Cardiac muscle cell (in vitro differentiated cells and primary cell): Measurements from ENCODE around the gene UBIAD1. TPM values are rescaled to one million over a fixed set of nuclear protein-coding genes. Genes with fewer than 3 reads are reported as not detected.
A peak's percentile ranks its signal among the peaks of the same experiment; 100 is the strongest.

Experiments
- DNase-seq, 2 donors: peaks; one replicate each; pipeline versions ENCODE4 v3.0.0 to v3.0.0-alpha.2; 2010 to 2017; ENCODE audit warnings: low read depth in 1 of 2, low spot score in 1 of 2
- H3K27ac ChIP-seq: fragments of 200-600 bp; sonication (generic); 2 replicates; pipeline ENCODE4 v1.5.1; 2016
- H3K27me3 ChIP-seq: fragments of 200-600 bp; sonication (generic); 2 replicates; pipeline ENCODE4 v1.6.0; 2016; ENCODE audit warnings: control low read depth
- H3K36me3 ChIP-seq: fragments of 200-600 bp; sonication (generic); 2 replicates; pipeline ENCODE4 v1.5.1; 2016; ENCODE audit warnings: control low read depth
- H3K4me1 ChIP-seq: fragments of 200-600 bp; sonication (generic); 2 replicates; pipeline ENCODE4 v1.8.1; 2017; ENCODE audit warnings: low read depth, mild to moderate bottlenecking, mixed run types
- H3K4me3 ChIP-seq: fragments of 200-600 bp; sonication (generic); 2 replicates; pipeline ENCODE4 v1.5.1; 2016; ENCODE audit warnings: mild to moderate bottlenecking
- H3K9me3 ChIP-seq: fragments of 200-600 bp; sonication (generic); 2 replicates; pipeline ENCODE4 v1.5.1; 2017; ENCODE audit warnings: low read depth, mild to moderate bottlenecking, control low read depth
- polyA plus RNA-seq: library from polyadenylated mRNA; unstranded; fragments of >200 nt; fragmentation: Nextera tagmentation; extraction: Ambion mirVana; gene quantifications from 2 replicates; pipeline ENCODE4 v1.2.1, GENCODE V29; 2016
- total RNA-seq: library from RNA; depleted of rRNA; stranded (reverse); fragments of >200 nt; gene quantifications from 2 replicates; pipeline ENCODE4 v1.2.3, GENCODE V29; 2016
- TF ChIP-seq, protein P1 (sequence below): IDR thresholded peaks from 2 replicates; pipeline ENCODE4 v1.5.1; 2012; ENCODE audit warnings: low read depth, mild to moderate bottlenecking, low read length

The UBIAD1 gene
- total and polyA plus RNA-seq, 2 experiments from 2014 or later = 16.9 to 18.7 TPM

DNA sequence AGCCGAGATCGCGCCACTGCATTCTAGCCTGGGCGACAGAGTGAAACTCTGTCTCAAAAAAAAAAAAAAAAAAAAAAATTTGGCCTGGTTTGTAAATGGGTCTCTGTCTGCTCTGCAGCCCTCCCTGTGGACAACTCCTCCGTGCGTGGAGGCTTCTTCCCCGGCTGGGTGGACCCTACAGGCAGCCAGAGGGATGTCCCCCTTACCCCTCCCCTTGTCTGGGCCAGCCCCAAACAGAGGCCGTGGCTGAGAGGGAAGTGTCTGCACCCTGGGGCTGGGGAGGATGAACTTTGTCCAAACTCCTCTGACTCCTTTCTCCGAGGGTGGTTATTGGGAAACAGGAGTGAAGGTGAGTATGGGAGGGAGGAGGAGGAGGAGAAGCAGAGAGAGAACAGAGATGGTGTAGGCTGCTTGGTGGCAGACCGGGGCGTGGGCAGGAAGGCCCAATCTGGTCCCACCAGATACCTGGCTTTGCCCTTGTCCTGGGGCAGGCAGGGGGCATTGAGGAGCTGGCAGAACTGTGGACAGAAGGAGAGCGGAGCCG, 61.3 kb downstream of the UBIAD1 start:
- Histone ChIP-seq H3K9me3 (no peaks in the 10 kb centered on the region), H3K36me3 (no peaks in the 10 kb centered on the region), H3K4me3 (no peak overlapping the region), H3K27me3 (no peaks in the 10 kb centered on the region), H3K27ac (no peak overlapping the region), H3K4me1 (peaks cover 6% of the 10 kb centered on the region)
- no peak for DNase-seq
- TF ChIP-seq, protein P1, sequence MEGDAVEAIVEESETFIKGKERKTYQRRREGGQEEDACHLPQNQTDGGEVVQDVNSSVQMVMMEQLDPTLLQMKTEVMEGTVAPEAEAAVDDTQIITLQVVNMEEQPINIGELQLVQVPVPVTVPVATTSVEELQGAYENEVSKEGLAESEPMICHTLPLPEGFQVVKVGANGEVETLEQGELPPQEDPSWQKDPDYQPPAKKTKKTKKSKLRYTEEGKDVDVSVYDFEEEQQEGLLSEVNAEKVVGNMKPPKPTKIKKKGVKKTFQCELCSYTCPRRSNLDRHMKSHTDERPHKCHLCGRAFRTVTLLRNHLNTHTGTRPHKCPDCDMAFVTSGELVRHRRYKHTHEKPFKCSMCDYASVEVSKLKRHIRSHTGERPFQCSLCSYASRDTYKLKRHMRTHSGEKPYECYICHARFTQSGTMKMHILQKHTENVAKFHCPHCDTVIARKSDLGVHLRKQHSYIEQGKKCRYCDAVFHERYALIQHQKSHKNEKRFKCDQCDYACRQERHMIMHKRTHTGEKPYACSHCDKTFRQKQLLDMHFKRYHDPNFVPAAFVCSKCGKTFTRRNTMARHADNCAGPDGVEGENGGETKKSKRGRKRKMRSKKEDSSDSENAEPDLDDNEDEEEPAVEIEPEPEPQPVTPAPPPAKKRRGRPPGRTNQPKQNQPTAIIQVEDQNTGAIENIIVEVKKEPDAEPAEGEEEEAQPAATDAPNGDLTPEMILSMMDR = no peak

GRCh38 chr1:11334821-11335220, 61.8 kb downstream of the UBIAD1 start:
- Histone ChIP-seq H3K27ac (no peak overlapping the region), H3K9me3 (no peaks in the 10 kb centered on the region), H3K36me3 (no peaks in the 10 kb centered on the region), H3K4me1 (peaks cover 10% of the 10 kb centered on the region), H3K27me3 (no peaks in the 10 kb centered on the region), H3K4me3 (no peak overlapping the region)
- TF ChIP-seq, protein P1 = no peak
- no peak for DNase-seq

- H3K36me3 ChIP-seq = no peaks in the 10 kb centered on the region
- H3K4me1 ChIP-seq = peaks cover 18% of the 10 kb centered on the region
- no peaks in the 10 kb centered on the region for H3K9me3 ChIP-seq
- H3K4me3 ChIP-seq = no peak overlapping the region
- H3K27ac ChIP-seq = no peak overlapping the region
- DNase-seq = no peak
- TF ChIP-seq, protein P1 = no peak
- H3K27me3 ChIP-seq = no peaks in the 10 kb centered on the region
These were observed 62.5 kb downstream of the UBIAD1 start for GRCh38 chr1:11335417-11336056.

- H3K4me3 ChIP-seq = no peak overlapping the region
- no peak overlapping the region for H3K27ac ChIP-seq
- no peaks in the 10 kb centered on the region for H3K9me3 ChIP-seq
- DNase-seq = peak; percentile 46 to 72
- H3K27me3 ChIP-seq = no peaks in the 10 kb centered on the region
- H3K36me3 ChIP-seq = no peaks in the 10 kb centered on the region
- TF ChIP-seq, protein P1 = peak; percentile 78
- H3K4me1 ChIP-seq = peaks cover 16% of the 10 kb centered on the region
These were observed 64.6 kb downstream of the UBIAD1 start for GRCh38 chr1:11337580-11338073.

Other genes starting within 250 kb of the UBIAD1 start
- not detected in 2 replicates for gene MASP2, start 226.0 kb upstream of the UBIAD1 start, total RNA-seq
- gene MASP2, start 226.0 kb upstream of the UBIAD1 start, polyA plus RNA-seq = 0.39 and 0.40 TPM in 2 replicates
- gene SRM, start 213.2 kb upstream of the UBIAD1 start, total RNA-seq = 48.6 and 62.8 TPM in 2 replicates
- gene SRM, start 213.2 kb upstream of the UBIAD1 start, polyA plus RNA-seq = 108 and 184 TPM in 2 replicates
- 52.0 and 52.3 TPM in 2 replicates for gene EXOSC10, start 173.3 kb upstream of the UBIAD1 start, total RNA-seq
- 69.3 and 79.0 TPM in 2 replicates for gene EXOSC10, start 173.3 kb upstream of the UBIAD1 start, polyA plus RNA-seq
- not detected in 2 replicates for gene ANGPTL7, start 83.8 kb upstream of the UBIAD1 start, total RNA-seq
- not detected in 2 replicates for gene ANGPTL7, start 83.8 kb upstream of the UBIAD1 start, polyA plus RNA-seq
- gene MTOR, start 10.6 kb upstream of the UBIAD1 start, total RNA-seq = 44.9 and 45.7 TPM in 2 replicates
- 19.2 and 21.5 TPM in 2 replicates for gene MTOR, start 10.6 kb upstream of the UBIAD1 start, polyA plus RNA-seq
- gene DISP3, start 206.0 kb downstream of the UBIAD1 start, total RNA-seq = 0.74 and 1.9 TPM in 2 replicates
- 0.18 and 1.8 TPM in 2 replicates for gene DISP3, start 206.0 kb downstream of the UBIAD1 start, polyA plus RNA-seq